ENCODE measurements around the gene RFNG. TPM values are rescaled to one million over a fixed set of nuclear protein-coding genes. Genes with fewer than 3 reads are reported as not detected.

The RFNG gene
- total and polyA plus RNA-seq, 2 of the 13 experiments (the other 11 are each of a cell fraction or from before 2014, with no cell fraction given): 61.4 to 64.0 TPM

DNA sequence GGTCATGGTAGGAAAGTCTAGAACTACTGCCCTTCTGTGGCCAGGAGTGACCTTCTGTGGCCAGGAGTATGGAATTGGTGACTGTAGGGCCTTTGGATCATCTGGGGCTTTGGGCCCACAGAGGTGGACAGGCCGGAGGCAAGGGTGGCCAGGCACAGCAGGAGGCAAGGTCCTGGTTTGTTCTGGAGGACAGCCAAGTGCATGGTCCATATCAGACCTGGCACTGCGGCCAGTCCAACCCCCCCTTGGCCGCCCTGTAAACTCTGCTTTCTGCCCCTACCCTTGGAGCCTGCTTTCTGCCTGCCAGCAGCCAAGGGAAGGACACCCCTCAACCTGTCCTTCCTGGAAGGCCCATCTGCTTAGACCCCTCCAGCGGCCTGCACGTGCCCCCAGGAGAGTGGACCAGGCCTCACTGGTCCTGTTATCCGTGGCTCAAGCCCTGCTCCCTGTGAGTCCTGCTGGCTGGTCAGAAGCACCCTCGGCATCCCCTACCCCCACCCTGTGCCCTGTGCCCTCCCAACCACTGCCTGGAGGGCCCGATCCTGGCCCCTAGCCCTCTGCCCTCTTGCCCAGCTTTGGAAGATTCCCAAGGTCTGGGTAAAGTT lies 11.8 kb downstream of the RFNG start (continued):
- TF ChIP-seq, protein P1, sequence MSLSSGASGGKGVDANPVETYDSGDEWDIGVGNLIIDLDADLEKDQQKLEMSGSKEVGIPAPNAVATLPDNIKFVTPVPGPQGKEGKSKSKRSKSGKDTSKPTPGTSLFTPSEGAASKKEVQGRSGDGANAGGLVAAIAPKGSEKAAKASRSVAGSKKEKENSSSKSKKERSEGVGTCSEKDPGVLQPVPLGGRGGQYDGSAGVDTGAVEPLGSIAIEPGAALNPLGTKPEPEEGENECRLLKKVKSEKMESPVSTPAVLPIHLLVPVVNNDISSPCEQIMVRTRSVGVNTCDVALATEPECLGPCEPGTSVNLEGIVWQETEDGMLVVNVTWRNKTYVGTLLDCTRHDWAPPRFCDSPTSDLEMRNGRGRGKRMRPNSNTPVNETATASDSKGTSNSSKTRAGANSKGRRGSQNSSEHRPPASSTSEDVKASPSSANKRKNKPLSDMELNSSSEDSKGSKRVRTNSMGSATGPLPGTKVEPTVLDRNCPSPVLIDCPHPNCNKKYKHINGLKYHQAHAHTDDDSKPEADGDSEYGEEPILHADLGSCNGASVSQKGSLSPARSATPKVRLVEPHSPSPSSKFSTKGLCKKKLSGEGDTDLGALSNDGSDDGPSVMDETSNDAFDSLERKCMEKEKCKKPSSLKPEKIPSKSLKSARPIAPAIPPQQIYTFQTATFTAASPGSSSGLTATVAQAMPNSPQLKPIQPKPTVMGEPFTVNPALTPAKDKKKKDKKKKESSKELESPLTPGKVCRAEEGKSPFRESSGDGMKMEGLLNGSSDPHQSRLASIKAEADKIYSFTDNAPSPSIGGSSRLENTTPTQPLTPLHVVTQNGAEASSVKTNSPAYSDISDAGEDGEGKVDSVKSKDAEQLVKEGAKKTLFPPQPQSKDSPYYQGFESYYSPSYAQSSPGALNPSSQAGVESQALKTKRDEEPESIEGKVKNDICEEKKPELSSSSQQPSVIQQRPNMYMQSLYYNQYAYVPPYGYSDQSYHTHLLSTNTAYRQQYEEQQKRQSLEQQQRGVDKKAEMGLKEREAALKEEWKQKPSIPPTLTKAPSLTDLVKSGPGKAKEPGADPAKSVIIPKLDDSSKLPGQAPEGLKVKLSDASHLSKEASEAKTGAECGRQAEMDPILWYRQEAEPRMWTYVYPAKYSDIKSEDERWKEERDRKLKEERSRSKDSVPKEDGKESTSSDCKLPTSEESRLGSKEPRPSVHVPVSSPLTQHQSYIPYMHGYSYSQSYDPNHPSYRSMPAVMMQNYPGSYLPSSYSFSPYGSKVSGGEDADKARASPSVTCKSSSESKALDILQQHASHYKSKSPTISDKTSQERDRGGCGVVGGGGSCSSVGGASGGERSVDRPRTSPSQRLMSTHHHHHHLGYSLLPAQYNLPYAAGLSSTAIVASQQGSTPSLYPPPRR (CRISPR knock-in tag; IDR thresholded peaks at IDR 0.05; ENCODE audit: borderline replicate concordance): peak; percentile 45; the same call in 1 of the 2 replicates
- TF ChIP-seq ETV6 (CRISPR knock-in tag; conservative IDR thresholded peaks at IDR 0.05) (peak; percentile 15; the same call in 1 of the 2 replicates), NR2C2 (CRISPR knock-in tag; IDR thresholded peaks at IDR 0.05; ENCODE audit: borderline replicate concordance) (0 out of 2 replicates have a peak, but pooled peaks have one; percentile 34), HES4 (CRISPR knock-in tag; IDR thresholded peaks at IDR 0.05; ENCODE audit: borderline replicate concordance) (0 out of 2 replicates have a peak, but pooled peaks have one; percentile 18), ZNF614 (CRISPR knock-in tag; IDR thresholded peaks at IDR 0.05; ENCODE audit: borderline replicate concordance) (peak; percentile 33; the same call in 1 of the 2 replicates), HNRNPUL1 (IDR thresholded peaks at IDR 0.05; ENCODE audit: low read depth, low read length) (no peak), ZNF350 (CRISPR knock-in tag; IDR thresholded peaks at IDR 0.05; ENCODE audit: borderline replicate concordance, low read depth) (0 out of 2 replicates have a peak, but pooled peaks have one; percentile 41), ZNF839 (CRISPR knock-in tag; IDR thresholded peaks at IDR 0.05; ENCODE audit: borderline replicate concordance) (no peak), PPARG (CRISPR knock-in tag; conservative IDR thresholded peaks at IDR 0.05) (no peak), NR2F2 (IDR thresholded peaks at IDR 0.05; ENCODE audit: borderline replicate concordance, low read depth) (peak; percentile 35; the same call in 1 of the 2 replicates), RNF2 (conservative IDR thresholded peaks at IDR 0.05; ENCODE audit: low read depth) (no peak), YEATS2 (CRISPR knock-in tag; IDR thresholded peaks at IDR 0.05; ENCODE audit: borderline replicate concordance) (0 out of 2 replicates have a peak, but pooled peaks have one; percentile 35), RXRB (CRISPR knock-in tag; IDR thresholded peaks at IDR 0.05; ENCODE audit: borderline replicate concordance) (peak; percentile 30; the same call in 1 of the 2 replicates), RFX5 (IDR thresholded peaks at IDR 0.05; ENCODE audit: low read depth, low read length) (no peak)
- TF ChIP-seq, protein P2, sequence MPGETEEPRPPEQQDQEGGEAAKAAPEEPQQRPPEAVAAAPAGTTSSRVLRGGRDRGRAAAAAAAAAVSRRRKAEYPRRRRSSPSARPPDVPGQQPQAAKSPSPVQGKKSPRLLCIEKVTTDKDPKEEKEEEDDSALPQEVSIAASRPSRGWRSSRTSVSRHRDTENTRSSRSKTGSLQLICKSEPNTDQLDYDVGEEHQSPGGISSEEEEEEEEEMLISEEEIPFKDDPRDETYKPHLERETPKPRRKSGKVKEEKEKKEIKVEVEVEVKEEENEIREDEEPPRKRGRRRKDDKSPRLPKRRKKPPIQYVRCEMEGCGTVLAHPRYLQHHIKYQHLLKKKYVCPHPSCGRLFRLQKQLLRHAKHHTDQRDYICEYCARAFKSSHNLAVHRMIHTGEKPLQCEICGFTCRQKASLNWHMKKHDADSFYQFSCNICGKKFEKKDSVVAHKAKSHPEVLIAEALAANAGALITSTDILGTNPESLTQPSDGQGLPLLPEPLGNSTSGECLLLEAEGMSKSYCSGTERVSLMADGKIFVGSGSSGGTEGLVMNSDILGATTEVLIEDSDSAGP (CRISPR knock-in tag; IDR thresholded peaks at IDR 0.05; ENCODE audit: borderline replicate concordance): 0 out of 2 replicates have a peak, but pooled peaks have one; percentile 45
- TF ChIP-seq, protein P3, sequence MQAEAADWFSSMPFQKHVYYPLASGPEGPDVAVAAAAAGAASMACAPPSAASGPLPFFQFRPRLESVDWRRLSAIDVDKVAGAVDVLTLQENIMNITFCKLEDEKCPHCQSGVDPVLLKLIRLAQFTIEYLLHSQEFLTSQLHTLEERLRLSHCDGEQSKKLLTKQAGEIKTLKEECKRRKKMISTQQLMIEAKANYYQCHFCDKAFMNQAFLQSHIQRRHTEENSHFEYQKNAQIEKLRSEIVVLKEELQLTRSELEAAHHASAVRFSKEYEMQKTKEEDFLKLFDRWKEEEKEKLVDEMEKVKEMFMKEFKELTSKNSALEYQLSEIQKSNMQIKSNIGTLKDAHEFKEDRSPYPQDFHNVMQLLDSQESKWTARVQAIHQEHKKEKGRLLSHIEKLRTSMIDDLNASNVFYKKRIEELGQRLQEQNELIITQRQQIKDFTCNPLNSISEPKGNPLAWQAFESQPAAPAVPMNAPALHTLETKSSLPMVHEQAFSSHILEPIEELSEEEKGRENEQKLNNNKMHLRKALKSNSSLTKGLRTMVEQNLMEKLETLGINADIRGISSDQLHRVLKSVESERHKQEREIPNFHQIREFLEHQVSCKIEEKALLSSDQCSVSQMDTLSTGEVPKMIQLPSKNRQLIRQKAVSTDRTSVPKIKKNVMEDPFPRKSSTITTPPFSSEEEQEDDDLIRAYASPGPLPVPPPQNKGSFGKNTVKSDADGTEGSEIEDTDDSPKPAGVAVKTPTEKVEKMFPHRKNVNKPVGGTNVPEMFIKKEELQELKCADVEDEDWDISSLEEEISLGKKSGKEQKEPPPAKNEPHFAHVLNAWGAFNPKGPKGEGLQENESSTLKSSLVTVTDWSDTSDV (CRISPR knock-in tag; IDR thresholded peaks at IDR 0.05): no peak
